Body of pancreas (tissue), 4 donors: ENCODE measurements around the gene RGP1.

Source experiments
- CTCF ChIP-seq, 7 experiments: fragments of 450-650 bp in 4 of 7; fragments of 200-600 bp in 3 of 7; sonication (generic) in 3 of 7; IDR thresholded peaks; one replicate each; pipeline ENCODE4 v1.5.1; 2016 to 2019; ENCODE audit warnings: antibody characterized with exemption in 7 of 7
- POLR2A ChIP-seq, 3 donors: fragments of 450-650 bp; IDR thresholded peaks; one replicate each; pipeline ENCODE4 v1.6.1; 2016; ENCODE audit warnings: antibody characterized with exemption in 3 of 3, mild to moderate bottlenecking in 2 of 3

- no peak for TF ChIP-seq CTCF (IDR thresholded peaks at IDR 0.05)
- no peak for TF ChIP-seq POLR2A (IDR thresholded peaks at IDR 0.05)
Observed at GRCh38 chr9:35705372-35705771, 43.7 kb upstream of the RGP1 start.
